HG03280 (cell line): ENCODE results near the gene WAS.

Source experiments
- ATAC-seq: cut with Tn5 transposase; IDR thresholded peaks from one replicate; pipeline ENCODE4 v1.9.1; 2021; ENCODE audit warnings: mild to moderate bottlenecking, moderate library complexity; ENCODE audit not compliant: unreplicated experiment

WAS gene

DNA sequence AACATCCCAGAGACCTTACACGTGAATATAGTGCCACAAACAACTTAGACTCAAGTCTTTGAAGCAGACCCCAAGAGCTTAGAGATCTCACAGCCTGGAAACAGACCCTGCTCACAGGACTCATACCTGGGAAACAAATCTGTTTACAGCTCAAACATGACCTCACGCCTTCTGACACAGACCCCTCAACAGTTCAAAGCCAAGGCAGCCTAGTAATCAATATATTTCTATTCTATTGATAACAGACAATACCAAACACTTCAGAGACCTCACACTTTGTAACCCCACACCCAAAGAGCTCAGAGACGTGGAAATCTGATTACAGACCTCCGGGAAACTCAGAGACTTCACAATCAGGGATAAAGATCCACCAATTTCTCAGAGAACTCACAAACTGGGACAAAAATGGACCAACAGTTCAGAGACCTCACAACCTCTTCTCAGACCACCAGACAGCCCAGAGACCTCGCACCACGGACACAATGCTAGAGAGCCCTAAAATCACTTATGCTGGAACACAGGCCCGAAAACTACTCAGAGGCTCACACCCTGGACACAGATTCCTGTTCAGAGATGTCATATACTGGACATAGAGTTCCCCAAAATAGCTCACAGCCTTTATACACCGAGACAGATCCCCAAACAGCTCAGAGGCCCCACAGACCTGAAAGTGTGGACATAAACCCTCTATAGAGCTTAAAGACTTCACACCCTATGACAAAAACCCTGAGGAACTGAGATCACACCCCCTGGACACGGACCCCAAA, 27.7 kb downstream of the WAS start:
- ATAC-seq = no peak

DNA sequence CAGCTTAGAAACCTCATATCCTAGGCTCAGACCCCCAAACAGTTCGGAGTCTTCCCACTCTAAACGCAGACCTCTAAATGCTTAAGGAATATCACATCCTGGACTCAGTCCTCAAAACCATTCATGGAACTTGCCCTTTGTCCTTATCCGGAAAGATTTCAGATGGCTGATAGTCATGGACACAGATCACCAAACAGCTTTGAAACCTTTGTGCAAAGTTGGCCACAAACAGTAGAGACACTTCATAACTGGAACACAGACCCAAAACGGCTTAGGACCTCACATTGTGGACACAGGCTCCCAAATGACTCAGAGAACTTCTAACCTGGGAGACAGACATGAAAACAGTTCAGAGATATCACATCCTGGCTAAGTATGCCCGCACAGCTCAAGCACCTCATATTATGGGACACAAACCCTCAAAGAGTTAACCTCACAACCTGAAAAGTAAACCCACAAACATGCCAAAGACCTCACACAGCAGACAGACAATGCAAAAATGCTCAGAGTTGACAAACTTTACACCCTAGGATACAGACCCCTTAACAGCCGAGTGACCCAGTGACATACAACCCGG, 28.4 kb downstream of the WAS start:
- ATAC-seq = no peak

DNA sequence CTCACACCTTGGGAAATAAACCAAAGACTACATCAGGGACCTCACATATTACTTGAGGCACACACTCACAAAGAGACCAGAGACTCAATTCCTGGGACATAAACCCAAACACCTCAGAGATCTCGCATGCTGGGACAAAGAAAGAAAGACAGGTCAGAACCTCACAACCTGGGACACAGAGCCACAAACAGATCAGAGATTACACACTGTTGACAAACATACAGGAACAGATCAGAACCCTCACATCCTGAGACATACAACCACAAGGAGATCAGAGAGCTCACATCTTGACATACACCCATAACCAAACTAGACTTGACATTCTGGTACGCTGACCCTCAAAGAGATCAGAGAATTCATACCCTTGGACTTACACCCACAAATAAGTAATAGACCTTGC, 30.2 kb downstream of the WAS start:
- no peak for ATAC-seq

DNA sequence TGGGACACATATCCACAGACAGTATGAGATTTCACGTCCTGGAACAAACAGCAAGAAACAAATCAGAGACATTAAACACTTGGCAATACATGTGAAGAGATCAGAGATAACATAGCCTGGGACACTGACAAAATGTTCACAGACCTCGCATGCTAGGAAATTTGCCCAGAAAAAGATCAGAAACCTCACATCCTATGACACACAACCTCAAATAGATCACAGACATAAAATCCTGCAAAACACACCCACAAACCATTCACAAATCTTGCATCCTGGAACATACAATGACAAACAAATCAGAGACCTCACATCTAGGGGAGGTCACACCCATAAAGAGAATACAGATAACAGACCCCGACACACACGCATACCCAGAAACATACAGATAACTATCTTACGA, 31.0 kb downstream of the WAS start:
- ATAC-seq = no peak

DNA sequence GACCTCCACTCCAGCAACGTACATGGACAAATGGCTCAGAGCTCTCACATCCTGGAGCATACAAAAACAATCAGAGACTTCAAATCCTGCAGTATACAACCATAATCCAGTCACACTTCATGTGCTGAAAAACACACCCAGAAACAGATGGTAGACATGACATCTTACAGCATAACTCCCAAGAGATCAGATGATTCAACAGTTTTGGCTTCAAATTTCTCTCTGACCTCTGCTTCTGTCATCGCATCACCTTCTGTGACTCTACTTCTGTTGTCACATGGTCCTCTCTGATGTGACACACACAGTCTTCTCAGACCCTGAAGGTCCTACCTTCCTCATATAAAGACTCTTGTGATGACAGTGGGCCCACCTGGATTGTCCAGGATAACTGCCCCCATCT, 31.5 kb downstream of the WAS start:
- no peak for ATAC-seq

DNA sequence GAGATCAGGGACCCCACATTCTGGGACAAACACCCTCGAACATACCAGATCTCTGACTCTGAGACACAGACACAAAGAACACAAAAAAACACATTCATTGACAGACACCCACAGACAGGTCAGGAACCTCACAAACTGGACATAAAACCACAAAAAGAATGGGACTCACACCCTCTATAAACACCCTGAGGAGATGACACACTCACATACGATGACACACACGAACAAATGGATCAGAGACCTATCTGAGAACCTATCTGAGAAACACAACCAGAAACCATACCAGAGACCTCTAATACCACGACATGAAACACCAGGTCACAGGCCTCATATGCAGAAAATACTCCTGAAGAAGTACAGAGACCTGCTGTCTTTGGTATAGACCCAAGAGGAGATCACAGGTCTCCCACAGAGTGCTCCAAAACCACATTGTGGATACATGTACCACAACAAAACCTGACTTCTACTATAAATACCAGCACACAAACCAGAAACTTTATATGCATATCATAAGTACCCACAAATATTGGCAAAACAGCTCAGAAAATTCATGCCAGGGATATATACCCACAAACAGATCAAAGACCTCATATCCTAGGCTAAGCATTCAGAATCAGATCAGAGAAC, 32.4 kb downstream of the WAS start:
- ATAC-seq = no peak

GRCh38 chrX:48719958-48720357, 36.4 kb downstream of the WAS start:
- ATAC-seq = no peak

DNA sequence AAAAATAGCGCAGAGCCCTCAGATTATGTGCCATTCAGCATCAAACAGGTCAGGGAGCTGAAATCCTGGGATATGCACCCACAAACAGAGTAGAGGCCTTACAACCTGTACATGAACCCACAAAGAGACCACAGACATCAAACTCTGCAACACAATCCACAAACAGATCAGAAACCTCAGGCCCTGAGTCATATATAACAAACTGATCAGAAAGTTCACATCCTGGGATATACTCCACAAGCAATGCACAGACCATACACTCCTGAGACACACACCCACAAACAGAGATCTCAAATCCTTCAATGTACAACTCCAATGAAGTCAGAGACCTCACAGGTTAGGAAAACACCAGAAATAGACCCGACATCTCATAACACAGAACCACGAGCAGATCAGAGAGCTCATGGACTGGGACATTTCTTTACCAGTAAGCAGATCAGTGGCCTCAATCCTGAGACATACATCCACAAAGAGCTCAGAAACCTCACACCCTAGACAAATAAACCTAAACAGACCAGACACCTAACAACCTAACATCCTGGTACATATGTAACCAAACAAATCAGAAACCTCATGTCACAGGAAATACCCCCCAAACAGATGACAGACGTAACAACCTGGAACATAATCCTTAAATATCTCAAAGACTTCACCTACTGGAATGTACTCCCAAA, 37.1 kb downstream of the WAS start:
- ATAC-seq = no peak

GRCh38 chrX:48721916-48722315, 38.3 kb downstream of the WAS start:
- no peak for ATAC-seq

- ATAC-seq = no peak
Measured at GRCh38 chrX:48726596-48726995, 43.0 kb downstream of the WAS start.

DNA sequence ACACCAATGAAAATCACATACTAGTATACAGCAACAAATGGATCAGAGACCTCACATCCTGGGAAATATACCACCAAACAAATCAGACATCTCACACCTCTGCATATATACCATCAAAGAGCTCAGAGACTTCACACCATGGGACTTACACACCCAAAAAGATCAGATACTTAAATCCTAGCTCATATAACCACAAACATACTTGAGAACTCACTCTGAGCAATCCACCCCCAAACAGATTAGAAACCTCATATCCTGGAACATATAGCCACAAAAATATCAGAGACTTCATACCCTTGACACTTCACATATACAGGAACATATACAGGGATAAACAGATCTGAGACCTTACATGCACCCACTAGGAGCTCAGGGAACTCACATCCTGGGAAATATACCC, 45.1 kb downstream of the WAS start:
- no peak for ATAC-seq

DNA sequence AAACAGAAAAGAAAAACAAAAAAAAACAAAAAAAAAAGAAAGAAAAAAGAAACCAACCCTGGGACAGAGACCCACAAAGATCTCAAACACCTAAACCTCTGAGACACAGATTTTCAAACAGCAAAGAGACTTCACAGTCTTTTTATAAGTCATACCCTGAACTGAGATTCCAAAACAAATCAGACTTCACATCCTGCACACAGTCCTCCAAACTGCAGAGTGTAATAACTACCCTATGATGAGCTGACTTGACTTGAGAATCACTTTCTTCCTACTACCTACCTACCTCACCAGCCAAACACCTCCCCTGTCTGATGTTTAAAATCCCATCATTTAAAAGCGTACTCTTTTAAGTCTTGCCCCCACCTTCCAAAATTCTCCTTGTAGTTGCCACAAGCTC, 52.7 kb downstream of the WAS start:
- ATAC-seq = no peak

GRCh38 chrX:48736878-48737212, 53.2 kb downstream of the WAS start:
- no peak for ATAC-seq

- peak; percentile 99 for ATAC-seq
Measured at GRCh38 chrX:48737213-48737938, 53.8 kb downstream of the WAS start.

GRCh38 chrX:48737940-48738339, 54.3 kb downstream of the WAS start:
- no peak for ATAC-seq
